Thyroid gland (tissue), 4 donors: ENCODE measurements around the gene CIRBP.

Experiments used
- CTCF ChIP-seq, 6 experiments: fragments of 200-600 bp in 3 of 6; fragments of 450-650 bp in 3 of 6; sonication (generic) in 3 of 6; IDR thresholded peaks; one replicate each; pipeline ENCODE4 v1.5.1; 2016 to 2019; ENCODE audit warnings: antibody characterized with exemption in 6 of 6, mild to moderate bottlenecking in 2 of 6, inconsistent platforms in 1 of 6, moderate library complexity in 1 of 6
- POLR2A ChIP-seq, 2 donors: fragments of 450-650 bp; IDR thresholded peaks; one replicate each; pipeline ENCODE4 v1.6.1; 2017; ENCODE audit warnings: antibody characterized with exemption in 2 of 2, mild to moderate bottlenecking in 2 of 2, moderate library complexity in 1 of 2

DNA sequence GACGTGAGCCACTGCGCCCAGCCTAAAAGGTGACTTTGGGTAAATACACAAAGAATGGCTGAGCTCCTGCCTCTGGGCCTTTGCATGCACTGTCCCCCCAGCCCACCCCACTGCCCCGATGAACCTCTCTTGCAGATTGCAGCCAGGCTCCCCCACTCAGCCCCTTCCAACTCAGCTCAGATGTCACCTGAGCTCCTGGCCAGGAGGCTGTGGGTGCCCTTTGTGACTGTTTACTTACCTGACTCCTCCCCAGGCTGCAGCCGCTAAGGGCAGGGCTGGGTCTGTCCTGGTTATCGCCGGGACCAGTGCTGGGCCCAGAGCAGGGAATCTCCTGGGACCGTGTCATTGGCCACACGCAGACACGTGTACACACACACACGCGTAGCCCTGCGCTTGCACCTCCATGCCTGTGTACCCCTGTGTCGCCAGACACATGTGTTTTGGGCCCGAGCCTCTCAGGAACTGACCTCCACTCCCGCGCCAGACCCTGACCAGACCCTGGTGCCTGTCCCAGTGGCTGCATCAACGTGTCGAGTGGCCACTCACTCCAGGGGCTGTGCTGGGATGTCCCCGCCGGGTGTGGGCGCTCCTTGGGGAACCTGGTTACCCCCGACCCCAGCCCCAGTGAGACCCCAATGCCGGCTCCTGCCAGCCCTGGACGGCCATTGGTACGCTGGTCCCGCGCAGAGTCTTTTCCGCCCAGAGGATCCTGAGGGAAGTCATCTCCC, 35.2 kb downstream of the CIRBP start:
- no peak for TF ChIP-seq POLR2A (IDR thresholded peaks at IDR 0.05)
- no peak for TF ChIP-seq CTCF (IDR thresholded peaks at IDR 0.05)
